Esophagus squamous epithelium (tissue), 5 donors: ENCODE measurements around the gene FHL2. TPM values are rescaled to one million over a fixed set of nuclear protein-coding genes. Genes with fewer than 3 reads are reported as not detected.

Source experiments
- DNase-seq: peaks from one replicate; lab custom pipeline; 2025; lab: John Stamatoyannopoulos, UW
- H3K27ac ChIP-seq, 4 donors: fragments of 200-600 bp; sonication (generic); one replicate each; pipeline ENCODE4 v1.5.1; 2016 to 2019; ENCODE audit warnings: mild to moderate bottlenecking in 1 of 4
- H3K27me3 ChIP-seq, 4 donors: fragments of 200-600 bp; sonication (generic); 1 replicate in 3 of 4; 2 replicates in 1 of 4; pipeline versions ENCODE4 v1.5.1 to v1.6.0; 2017 to 2021; ENCODE audit warnings: antibody characterized with exemption in 1 of 4
- H3K36me3 ChIP-seq, 3 donors: fragments of 200-600 bp; sonication (generic); one replicate each; pipeline ENCODE4 v1.5.1; 2016 to 2019
- H3K4me1 ChIP-seq, 3 donors: fragments of 200-600 bp; sonication (generic); one replicate each; pipeline ENCODE4 v1.5.1; 2017 to 2019
- H3K4me3 ChIP-seq, 4 donors: fragments of 200-600 bp; sonication (generic); 1 replicate in 3 of 4; 2 replicates in 1 of 4; pipeline ENCODE4 v1.5.1; 2016 to 2019; ENCODE audit warnings: mild to moderate bottlenecking in 2 of 4, moderate library complexity in 1 of 4
- H3K9me3 ChIP-seq, 3 donors: fragments of 200-600 bp; sonication (generic); one replicate each; pipeline ENCODE4 v1.5.1; 2016 to 2019
- POLR2A ChIP-seq, 4 donors: fragments of 450-650 bp; IDR thresholded peaks; one replicate each; pipeline ENCODE4 v1.6.1; 2017; ENCODE audit warnings: antibody characterized with exemption in 4 of 4, mild to moderate bottlenecking in 4 of 4, moderate library complexity in 3 of 4
- WGBS, 2 donors: methylation state at CpG; one replicate each; pipeline ENCODE4 v1.1.5; 2018; 5-methylcytosine and 5-hydroxymethylcytosine counted together
- intact Hi-C: fragments of 100-400 bp; cut with DNase I; formaldehyde crosslinking; loops from one replicate; pipeline ENCODE4 v1.15.0; 2022
- total RNA-seq, 4 donors: library from RNA; depleted of rRNA; stranded (reverse); fragments of >200 nt; gene quantifications; one replicate each; pipeline ENCODE4 v1.1.0, GENCODE V29; 2016
- TF ChIP-seq, protein P1 (sequence below), 6 experiments: fragments of 450-650 bp in 4 of 6; fragments of 200-600 bp in 2 of 6; sonication (generic) in 2 of 6; IDR thresholded peaks; one replicate each; pipeline ENCODE4 v1.5.1; 2016 to 2019; ENCODE audit warnings: antibody characterized with exemption in 6 of 6, mild to moderate bottlenecking in 4 of 6, moderate library complexity in 4 of 6
- donor health status: DM: yes; HTN: yes; CAD: no.

Gene FHL2
- total RNA-seq, 4 donors from 2014 or later, result 46.1 to 89.1 (median 54.7) TPM

DNA sequence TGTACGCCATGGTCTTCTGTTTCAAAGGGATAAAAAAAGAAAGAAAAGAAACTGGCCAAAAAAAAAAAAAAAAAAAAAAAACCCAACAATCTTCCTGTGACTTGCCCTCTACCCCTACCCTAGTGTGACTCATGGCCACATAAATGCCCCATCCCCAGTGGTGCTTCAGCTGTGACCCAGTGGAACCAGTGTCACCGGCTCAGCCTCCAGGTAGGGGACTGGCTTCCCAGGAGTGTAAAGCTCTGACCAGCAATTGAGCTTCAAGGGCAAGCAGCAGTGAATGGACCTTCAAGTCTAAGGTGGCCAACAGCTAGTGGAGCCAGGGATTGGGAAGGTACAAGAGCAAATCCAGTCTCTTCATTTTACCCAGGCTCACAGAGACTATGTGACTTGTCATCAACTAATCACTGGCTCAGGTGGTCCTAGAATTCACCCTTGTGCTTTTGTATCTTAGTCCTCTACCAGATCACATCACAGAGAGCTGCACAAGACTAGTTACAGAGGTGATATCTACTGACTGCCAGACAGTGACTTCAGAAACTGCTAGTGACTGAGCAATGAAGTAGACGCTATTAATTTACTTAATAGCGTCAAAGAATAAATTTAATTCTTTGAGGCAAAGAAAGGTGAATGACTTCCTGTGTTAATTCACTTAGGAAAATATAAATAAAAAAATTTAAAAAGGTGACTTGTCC is 68.0 kb downstream of the FHL2 start:
- Histone ChIP-seq H3K36me3 (peaks cover 0 to 10% (median 0%) of the 10 kb centered on the region in 3 donors), H3K27ac (peak overlapping the region in 2 of 4 donors; percentile 88 to 95), H3K4me3 (no peak overlapping the region), H3K27me3 (no peaks in the 10 kb centered on the region), H3K9me3 (no peaks in the 10 kb centered on the region), H3K4me1 (peaks cover 14 to 35% (median 15%) of the 10 kb centered on the region in 3 donors)
- no peak for TF ChIP-seq POLR2A (IDR thresholded peaks at IDR 0.05)
- TF ChIP-seq, protein P1, sequence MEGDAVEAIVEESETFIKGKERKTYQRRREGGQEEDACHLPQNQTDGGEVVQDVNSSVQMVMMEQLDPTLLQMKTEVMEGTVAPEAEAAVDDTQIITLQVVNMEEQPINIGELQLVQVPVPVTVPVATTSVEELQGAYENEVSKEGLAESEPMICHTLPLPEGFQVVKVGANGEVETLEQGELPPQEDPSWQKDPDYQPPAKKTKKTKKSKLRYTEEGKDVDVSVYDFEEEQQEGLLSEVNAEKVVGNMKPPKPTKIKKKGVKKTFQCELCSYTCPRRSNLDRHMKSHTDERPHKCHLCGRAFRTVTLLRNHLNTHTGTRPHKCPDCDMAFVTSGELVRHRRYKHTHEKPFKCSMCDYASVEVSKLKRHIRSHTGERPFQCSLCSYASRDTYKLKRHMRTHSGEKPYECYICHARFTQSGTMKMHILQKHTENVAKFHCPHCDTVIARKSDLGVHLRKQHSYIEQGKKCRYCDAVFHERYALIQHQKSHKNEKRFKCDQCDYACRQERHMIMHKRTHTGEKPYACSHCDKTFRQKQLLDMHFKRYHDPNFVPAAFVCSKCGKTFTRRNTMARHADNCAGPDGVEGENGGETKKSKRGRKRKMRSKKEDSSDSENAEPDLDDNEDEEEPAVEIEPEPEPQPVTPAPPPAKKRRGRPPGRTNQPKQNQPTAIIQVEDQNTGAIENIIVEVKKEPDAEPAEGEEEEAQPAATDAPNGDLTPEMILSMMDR (IDR thresholded peaks at IDR 0.05), result no peak
- 93 to 96% methylated on average over 4 of the region's 4 CpGs for WGBS, 2 donors
- DNase-seq, result no peak
- intact Hi-C loops, result no loop called here

DNA sequence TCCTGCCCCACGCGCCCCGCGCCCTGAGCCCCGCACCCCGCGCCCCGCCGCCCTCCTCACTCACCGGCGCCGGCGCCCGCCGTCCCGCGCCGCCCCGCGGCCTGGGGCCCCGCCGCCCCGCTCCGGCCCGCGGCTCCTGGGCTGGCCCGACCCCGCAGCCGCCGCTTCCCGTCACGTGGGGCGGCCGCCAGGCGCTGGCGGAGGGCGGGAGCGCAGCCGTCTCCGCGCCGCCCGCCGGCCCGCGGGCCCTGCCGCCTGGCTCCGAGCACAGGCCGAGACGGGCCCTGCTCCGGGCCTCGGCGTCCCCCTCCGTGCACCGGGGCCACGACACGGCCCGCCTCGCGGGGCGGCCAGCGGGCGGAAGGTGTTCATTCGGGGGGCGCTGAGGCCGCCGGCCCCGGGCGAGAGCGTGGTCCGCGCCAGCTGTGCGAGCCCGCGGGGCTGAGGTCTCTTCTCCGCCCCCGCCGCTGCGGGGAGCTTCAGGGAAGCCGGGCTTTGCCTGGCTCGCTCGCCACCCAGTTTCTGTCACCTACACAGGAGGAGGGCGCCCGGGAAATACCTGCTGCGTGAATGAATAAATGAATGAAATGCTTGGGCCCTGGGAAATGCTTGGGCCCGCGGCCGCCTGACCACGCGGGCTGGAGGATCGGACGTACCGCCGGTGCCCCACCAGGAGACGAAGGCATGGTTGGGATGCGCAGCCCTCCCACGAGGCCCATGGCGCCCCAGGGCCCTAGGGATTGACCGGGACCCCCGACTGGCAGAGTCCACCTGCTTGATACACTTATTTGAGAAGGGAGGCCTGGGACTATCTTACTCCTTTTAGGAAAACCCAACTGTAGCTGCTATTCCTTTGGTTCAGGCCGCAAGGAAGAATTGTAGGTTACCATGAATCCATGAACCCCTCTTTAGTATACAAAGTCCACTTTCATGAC is 69.0 kb downstream of the FHL2 start, which contains the start of gene TGFBRAP1:
Gene TGFBRAP1 (minus strand): TSS at position 175 of the 935 bp plus-strand sequence. CDS start 21,434 bp downstream, outside the sequence.
- no peaks in the 10 kb centered on the region for H3K27me3 ChIP-seq
- no peaks in the 10 kb centered on the region for H3K9me3 ChIP-seq
- peak within 1 kb of the TSS; percentile 88 to 95 (median 94) for H3K27ac ChIP-seq
- WGBS, 2 donors, result 32 to 78% methylated on average over 1 to 3 of the region's 101 CpGs
- TF ChIP-seq, protein P1 (IDR thresholded peaks at IDR 0.05), result no peak
- peak in 1 of 4 donors; percentile 42 for TF ChIP-seq POLR2A (IDR thresholded peaks at IDR 0.05)
- peaks cover 14 to 43% (median 15%) of the 10 kb centered on the region in 3 donors for H3K4me1 ChIP-seq
- H3K36me3 ChIP-seq, result peaks cover 0 to 17% (median 0%) of the 10 kb centered on the region in 3 donors
- H3K4me3 ChIP-seq, result peak within 1 kb of the TSS; percentile 63 to 86 (median 79)
- intact Hi-C loops, result no loop called here
- no peak for DNase-seq

DNA sequence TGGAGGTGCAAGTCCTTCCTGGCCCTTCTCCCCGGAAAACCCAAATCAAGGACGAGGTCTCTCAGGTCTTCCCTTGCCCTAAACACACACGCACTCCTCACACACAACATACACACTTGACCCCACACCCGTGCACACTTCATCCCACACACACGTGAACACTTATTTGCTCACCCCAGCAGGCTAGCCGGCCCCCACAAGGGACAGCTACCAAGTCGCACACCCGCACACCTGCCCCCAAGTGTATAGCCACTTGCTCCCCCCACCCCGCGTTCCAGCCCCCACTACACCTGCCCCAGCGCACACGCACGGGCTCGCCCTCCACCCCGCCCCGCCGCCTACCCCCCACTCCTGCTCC is 69.7 kb downstream of the FHL2 start:
- no peak for DNase-seq
- TF ChIP-seq, protein P1 (IDR thresholded peaks at IDR 0.05), result no peak
- intact Hi-C loops, result no loop called here
- Histone ChIP-seq H3K9me3 (no peaks in the 10 kb centered on the region), H3K4me3 (peak overlapping the region; percentile 63 to 86 (median 79)), H3K4me1 (peaks cover 14 to 50% (median 15%) of the 10 kb centered on the region in 3 donors), H3K36me3 (peaks cover 0 to 16% (median 0%) of the 10 kb centered on the region in 3 donors), H3K27ac (peak overlapping the region; percentile 81 to 95 (median 94)), H3K27me3 (no peaks in the 10 kb centered on the region)
- 0% methylated on average over 4 to 10 of the region's 17 CpGs for WGBS, 2 donors

DNA sequence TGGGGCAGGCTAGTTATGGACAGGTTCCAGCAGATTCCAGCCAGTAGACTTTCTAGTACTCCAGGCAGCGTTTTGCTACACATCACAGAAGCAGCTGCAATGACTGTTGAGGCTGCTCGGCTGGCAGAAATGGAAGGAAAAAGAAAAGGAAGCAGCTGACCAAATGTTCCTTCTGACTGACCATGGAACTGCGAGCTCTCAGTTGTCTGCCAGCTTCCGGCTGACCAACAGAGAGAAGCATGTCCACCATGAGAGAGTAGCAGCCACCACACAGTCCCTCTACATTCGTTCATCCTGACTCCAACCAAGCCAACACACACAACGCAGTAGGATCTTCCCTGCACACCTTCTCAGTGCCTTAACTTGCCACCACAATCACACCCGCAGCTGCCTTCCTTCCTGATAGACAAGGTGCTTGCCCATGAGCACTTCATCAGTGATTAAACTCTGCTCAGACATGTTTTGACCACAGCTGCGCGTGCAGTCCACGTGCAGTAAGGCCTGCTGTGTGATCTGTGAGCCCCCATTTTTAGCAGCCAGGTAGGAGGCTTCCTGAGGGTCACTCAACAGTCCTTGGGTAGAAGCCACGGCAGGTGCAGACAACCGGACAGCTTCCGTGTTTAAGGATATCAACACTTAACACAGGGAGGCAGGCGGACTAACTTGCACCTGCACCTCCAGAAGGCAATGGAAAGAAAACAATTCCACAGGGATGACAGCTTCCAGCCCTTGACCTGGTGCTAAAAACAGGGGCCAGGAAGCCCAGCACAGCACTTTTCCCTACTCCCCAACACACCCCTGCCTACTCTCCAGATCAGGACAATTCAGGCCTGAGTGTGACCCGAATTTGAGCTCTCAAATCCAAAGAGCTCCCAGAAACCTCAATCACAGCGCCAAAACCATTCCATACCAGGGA is 70.3 kb downstream of the FHL2 start:
- WGBS, 2 donors, result 17 to 25% methylated on average over 8 to 12 of the region's 16 CpGs
- H3K36me3 ChIP-seq, result peaks cover 0 to 12% (median 0%) of the 10 kb centered on the region in 3 donors
- TF ChIP-seq, protein P1 (IDR thresholded peaks at IDR 0.05), result no peak
- TF ChIP-seq POLR2A (IDR thresholded peaks at IDR 0.05), result peak in 1 of 4 donors; percentile 11
- no peaks in the 10 kb centered on the region for H3K27me3 ChIP-seq
- H3K4me3 ChIP-seq, result peak overlapping the region; percentile 63 to 86 (median 79)
- peak overlapping the region; percentile 81 to 95 (median 94) for H3K27ac ChIP-seq
- H3K9me3 ChIP-seq, result no peaks in the 10 kb centered on the region
- intact Hi-C loops, result no loop called here
- DNase-seq, result no peak
- peaks cover 14 to 50% (median 15%) of the 10 kb centered on the region in 3 donors for H3K4me1 ChIP-seq
